Thyroid gland (tissue), 4 donors: ENCODE data around the gene INPP5D. TPM values are rescaled to one million over a fixed set of nuclear protein-coding genes. Genes with fewer than 3 reads are reported as not detected.
"Not testable (repeated sequence)": the region's sequence is repeated elsewhere in the genome, so short reads cannot be mapped to it uniquely, and the experiment has no call there.

Experiments
- DNase-seq, 2 donors: peaks; one replicate each; pipeline ENCODE4 v3.0.0-alpha.2; 2019
- H3K27ac ChIP-seq, 3 donors: fragments of 200-600 bp; sonication (generic); 1 replicate in 2 of 3; 2 replicates in 1 of 3; pipeline ENCODE4 v1.5.1; 2016 to 2019; ENCODE audit warnings: mild to moderate bottlenecking in 1 of 3, moderate library complexity in 1 of 3
- H3K27me3 ChIP-seq: fragments of 200-600 bp; sonication (generic); one replicate; pipeline ENCODE4 v1.5.1; 2019
- H3K36me3 ChIP-seq, 2 donors: fragments of 200-600 bp; sonication (generic); one replicate each; pipeline ENCODE4 v1.5.1; 2016 to 2019
- H3K4me1 ChIP-seq, 2 donors: fragments of 200-600 bp; sonication (generic); one replicate each; pipeline ENCODE4 v1.5.1; 2017 to 2019
- H3K4me3 ChIP-seq, 3 donors: fragments of 200-600 bp; sonication (generic); replicated peaks in 1 of 3; 1 replicate in 2 of 3; 2 replicates in 1 of 3; pipeline ENCODE4 v1.5.1; 2016; ENCODE audit warnings: mild to moderate bottlenecking in 1 of 3
- H3K9me3 ChIP-seq: fragments of 200-600 bp; sonication (generic); one replicate; pipeline ENCODE4 v1.5.1; 2017
- POLR2A ChIP-seq, 2 donors: fragments of 450-650 bp; IDR thresholded peaks; one replicate each; pipeline ENCODE4 v1.6.1; 2017; ENCODE audit warnings: antibody characterized with exemption in 2 of 2, mild to moderate bottlenecking in 2 of 2, moderate library complexity in 1 of 2
- WGBS, 2 donors: methylation state at CpG; one replicate each; pipeline ENCODE4 v1.1.5; 2017; 5-methylcytosine and 5-hydroxymethylcytosine counted together
- intact Hi-C: fragments of 100-400 bp; cut with DNase I; formaldehyde crosslinking; loops from one replicate; pipeline ENCODE4 v1.15.1; 2023
- total RNA-seq, 4 donors: library from RNA; depleted of rRNA; stranded (reverse); fragments of >200 nt; gene quantifications; one replicate each; pipeline ENCODE4 v1.2.3, GENCODE V29; 2016
- TF ChIP-seq, protein P1 (sequence below), 6 experiments: fragments of 200-600 bp in 3 of 6; fragments of 450-650 bp in 3 of 6; sonication (generic) in 3 of 6; IDR thresholded peaks; one replicate each; pipeline ENCODE4 v1.5.1; 2016 to 2019; ENCODE audit warnings: antibody characterized with exemption in 6 of 6, mild to moderate bottlenecking in 2 of 6, inconsistent platforms in 1 of 6, moderate library complexity in 1 of 6

INPP5D gene
- total RNA-seq, 4 donors from 2014 or later: 7.1 to 13.4 (median 10.5) TPM

DNA sequence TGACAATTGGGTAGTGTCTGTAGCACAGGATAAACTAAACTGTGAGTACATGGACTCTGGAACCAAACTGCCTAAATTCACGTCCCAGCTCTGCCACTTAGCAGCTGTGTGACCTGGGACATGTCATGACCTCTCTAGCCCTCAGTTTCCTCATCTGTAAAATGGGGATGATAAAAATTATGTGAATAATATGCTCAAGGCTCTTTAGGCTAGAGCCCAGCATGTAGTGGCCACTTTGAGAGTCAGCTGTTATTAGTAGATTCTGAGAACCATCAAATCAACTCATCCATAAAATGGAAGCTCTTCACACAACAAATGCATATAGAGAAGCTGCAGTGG lies 87.7 kb downstream of the INPP5D start:
- H3K9me3 ChIP-seq: no peaks in the 10 kb centered on the region
- intact Hi-C loops: no loop called here
- TF ChIP-seq, protein P1, sequence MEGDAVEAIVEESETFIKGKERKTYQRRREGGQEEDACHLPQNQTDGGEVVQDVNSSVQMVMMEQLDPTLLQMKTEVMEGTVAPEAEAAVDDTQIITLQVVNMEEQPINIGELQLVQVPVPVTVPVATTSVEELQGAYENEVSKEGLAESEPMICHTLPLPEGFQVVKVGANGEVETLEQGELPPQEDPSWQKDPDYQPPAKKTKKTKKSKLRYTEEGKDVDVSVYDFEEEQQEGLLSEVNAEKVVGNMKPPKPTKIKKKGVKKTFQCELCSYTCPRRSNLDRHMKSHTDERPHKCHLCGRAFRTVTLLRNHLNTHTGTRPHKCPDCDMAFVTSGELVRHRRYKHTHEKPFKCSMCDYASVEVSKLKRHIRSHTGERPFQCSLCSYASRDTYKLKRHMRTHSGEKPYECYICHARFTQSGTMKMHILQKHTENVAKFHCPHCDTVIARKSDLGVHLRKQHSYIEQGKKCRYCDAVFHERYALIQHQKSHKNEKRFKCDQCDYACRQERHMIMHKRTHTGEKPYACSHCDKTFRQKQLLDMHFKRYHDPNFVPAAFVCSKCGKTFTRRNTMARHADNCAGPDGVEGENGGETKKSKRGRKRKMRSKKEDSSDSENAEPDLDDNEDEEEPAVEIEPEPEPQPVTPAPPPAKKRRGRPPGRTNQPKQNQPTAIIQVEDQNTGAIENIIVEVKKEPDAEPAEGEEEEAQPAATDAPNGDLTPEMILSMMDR (IDR thresholded peaks at IDR 0.05): no peak
- TF ChIP-seq POLR2A (IDR thresholded peaks at IDR 0.05): no peak
- H3K27ac ChIP-seq: no peak overlapping the region
- no peak for DNase-seq
- no peaks in the 10 kb centered on the region for H3K4me1 ChIP-seq
- no peaks in the 10 kb centered on the region for H3K36me3 ChIP-seq
- WGBS, 2 donors: 91 to 100% methylated on average over 1 of the region's 1 CpG
- no peaks in the 10 kb centered on the region for H3K27me3 ChIP-seq
- H3K4me3 ChIP-seq: no peak overlapping the region

DNA sequence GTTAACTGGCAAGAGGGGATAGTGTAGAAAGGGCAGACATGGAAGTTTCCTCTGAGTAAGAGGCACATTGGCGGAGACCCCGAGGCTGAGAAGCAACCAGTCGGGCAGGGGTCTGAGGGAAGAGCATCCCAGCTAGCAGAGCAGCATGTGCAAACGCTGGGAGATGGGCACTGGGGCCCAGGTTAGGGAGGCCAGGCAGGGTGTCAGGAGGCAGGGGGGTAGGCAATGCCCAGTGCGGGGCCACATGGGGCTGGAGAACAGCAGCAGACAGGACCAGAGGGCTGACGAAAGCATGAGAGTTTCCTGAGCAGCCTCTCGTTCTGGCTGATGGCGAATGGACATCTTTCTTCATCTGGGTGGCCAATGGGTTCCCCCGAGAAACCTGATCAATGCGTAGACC lies 88.2 kb downstream of the INPP5D start:
- no peak for TF ChIP-seq POLR2A (IDR thresholded peaks at IDR 0.05)
- TF ChIP-seq, protein P1 (IDR thresholded peaks at IDR 0.05): no peak
- Histone ChIP-seq H3K4me3 (no peak overlapping the region), H3K27ac (no peak overlapping the region), H3K27me3 (no peaks in the 10 kb centered on the region), H3K4me1 (no peaks in the 10 kb centered on the region), H3K36me3 (no peaks in the 10 kb centered on the region), H3K9me3 (no peaks in the 10 kb centered on the region)
- no peak for DNase-seq
- intact Hi-C loops: no loop called here
- 81 to 87% methylated on average over 10 of the region's 10 CpGs for WGBS, 2 donors

DNA sequence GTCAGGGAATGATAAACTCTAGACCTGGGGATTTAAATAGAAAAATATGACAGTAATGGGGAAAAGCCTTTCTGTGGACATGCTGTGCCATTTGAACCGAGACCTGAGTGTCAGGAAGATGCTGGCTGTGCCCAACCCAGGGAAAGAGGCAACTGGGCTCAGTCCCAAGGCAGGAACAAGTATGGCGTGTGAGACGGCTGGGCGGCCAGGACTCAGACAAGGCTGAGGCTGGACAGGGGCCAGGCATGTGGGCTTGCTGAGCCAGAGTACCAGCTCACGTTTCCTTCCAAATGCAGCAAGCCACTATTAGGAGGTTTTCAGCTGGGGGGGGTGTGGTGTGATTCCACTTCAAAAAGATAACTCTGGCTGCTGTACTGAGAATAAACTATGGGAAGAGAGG lies 92.4 kb downstream of the INPP5D start:
- DNase-seq: peak; percentile 67 to 77
- WGBS, 2 donors: 21 to 30% methylated on average over 5 of the region's 5 CpGs
- intact Hi-C loops: no loop called here

DNA sequence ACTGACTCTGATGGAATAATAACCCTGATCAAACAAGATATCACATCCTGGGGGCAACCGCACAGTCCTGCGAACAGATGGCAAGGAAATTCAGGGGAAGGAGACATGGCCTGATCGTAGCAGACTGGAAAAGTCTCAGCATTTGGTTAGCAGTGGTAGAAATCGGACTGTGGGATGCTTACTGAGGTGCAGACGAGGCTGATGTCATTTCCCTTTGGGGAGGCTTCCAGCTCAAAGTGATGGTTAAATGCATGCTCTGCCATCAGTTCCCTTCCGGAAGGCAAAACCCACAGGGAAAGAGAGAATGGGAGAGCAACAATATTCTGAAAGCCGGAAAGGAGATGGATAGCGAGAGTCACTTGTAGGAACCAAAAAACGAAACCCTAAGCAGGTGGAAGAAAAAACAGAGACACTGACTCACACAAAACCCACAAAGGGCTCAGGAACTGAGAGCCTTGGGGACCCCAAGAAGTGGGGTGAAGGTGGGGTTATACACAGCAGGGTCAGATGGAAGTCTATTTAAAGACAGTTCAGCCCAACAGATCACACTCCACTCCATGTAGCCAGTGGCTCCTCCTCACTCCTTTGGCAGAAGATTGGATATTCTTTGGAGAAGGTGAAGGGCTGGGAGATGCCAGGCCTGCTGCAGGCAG lies 93.1 kb downstream of the INPP5D start:
- no peaks in the 10 kb centered on the region for H3K4me1 ChIP-seq
- no peaks in the 10 kb centered on the region for H3K27me3 ChIP-seq
- H3K36me3 ChIP-seq: no peaks in the 10 kb centered on the region
- WGBS, 2 donors: 83 to 87% methylated on average over 9 of the region's 9 CpGs
- TF ChIP-seq, protein P1 (IDR thresholded peaks at IDR 0.05): no peak
- TF ChIP-seq POLR2A (IDR thresholded peaks at IDR 0.05): no peak
- intact Hi-C loops: no loop called here
- H3K27ac ChIP-seq: no peak overlapping the region
- no peak overlapping the region for H3K4me3 ChIP-seq
- DNase-seq: no peak
- no peaks in the 10 kb centered on the region for H3K9me3 ChIP-seq

More for the DNA sequence above, 92.4 kb downstream of the INPP5D start:
- no peaks in the 10 kb centered on the region for H3K9me3 ChIP-seq
- no peaks in the 10 kb centered on the region for H3K27me3 ChIP-seq
- TF ChIP-seq POLR2A (IDR thresholded peaks at IDR 0.05): no peak
- TF ChIP-seq, protein P1 (IDR thresholded peaks at IDR 0.05): no peak
- no peak overlapping the region for H3K27ac ChIP-seq
- no peak overlapping the region for H3K4me3 ChIP-seq
- H3K36me3 ChIP-seq: no peaks in the 10 kb centered on the region
- no peaks in the 10 kb centered on the region for H3K4me1 ChIP-seq

DNA sequence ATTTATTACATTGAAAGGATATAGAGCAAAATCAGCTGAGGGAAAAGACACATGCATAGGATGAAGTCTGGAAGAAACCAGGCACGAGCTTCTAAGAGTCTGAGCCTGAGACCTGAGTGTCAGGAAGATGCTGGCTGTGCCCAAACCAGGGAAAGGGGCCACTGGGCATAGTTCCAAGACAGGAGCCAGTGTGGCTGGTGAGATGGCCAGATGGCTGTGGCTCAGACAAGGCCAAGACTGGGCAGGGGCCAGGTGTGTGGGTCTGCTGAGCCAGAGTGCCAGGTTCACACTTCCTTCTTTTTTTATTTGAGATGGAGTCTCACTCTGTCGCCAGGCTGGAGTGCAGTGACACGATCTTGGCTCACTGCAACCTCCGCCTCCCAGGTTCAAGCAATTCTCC lies 95.9 kb downstream of the INPP5D start:
- Histone ChIP-seq H3K9me3 (no peaks in the 10 kb centered on the region), H3K27ac (no peak overlapping the region), H3K4me3 (no peak overlapping the region), H3K4me1 (no peaks in the 10 kb centered on the region), H3K27me3 (no peaks in the 10 kb centered on the region), H3K36me3 (no peaks in the 10 kb centered on the region)
- no peak for TF ChIP-seq POLR2A (IDR thresholded peaks at IDR 0.05)
- TF ChIP-seq, protein P1 (IDR thresholded peaks at IDR 0.05): no peak
- intact Hi-C loops: no loop called here
- no peak for DNase-seq
- WGBS, 2 donors: 93 to 94% methylated on average over 4 of the region's 4 CpGs

DNA sequence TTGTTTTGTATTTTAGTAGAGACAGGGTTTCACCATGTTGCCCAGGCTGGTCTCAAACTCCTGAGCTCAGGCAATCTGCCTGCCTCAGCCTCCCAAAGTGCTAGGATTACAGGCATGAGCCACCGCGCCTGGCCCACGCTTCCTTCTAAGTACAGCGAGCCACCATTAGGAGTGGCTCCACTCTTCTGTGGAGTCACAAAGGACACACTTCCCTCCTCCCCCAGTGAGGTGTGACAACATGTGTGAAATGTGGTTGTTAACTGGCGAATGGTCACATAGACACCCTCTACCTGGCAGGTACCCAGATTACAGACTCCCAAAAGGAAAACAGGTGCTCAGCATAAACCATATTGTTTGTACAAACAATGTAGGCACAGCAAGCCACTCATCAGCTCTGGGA lies 96.3 kb downstream of the INPP5D start:
- H3K4me3 ChIP-seq, DNase-seq, H3K27me3 ChIP-seq, intact Hi-C loops, H3K36me3 ChIP-seq, H3K9me3 ChIP-seq, H3K27ac ChIP-seq, H3K4me1 ChIP-seq: not testable (repeated sequence)
- WGBS, 2 donors: 84 to 97% methylated on average over 5 of the region's 5 CpGs
